ENCODE measurements around the gene XYLT1.

GRCh38 chr16:17155936-17156335 lies 314.8 kb downstream of the XYLT1 start:
- TF ChIP-seq ZFP30 (CRISPR knock-in tag; IDR thresholded peaks at IDR 0.05) (no peak), TCF4 (CRISPR knock-in tag; IDR thresholded peaks at IDR 0.05; ENCODE audit: borderline replicate concordance) (no peak), CSDC2 (CRISPR knock-in tag; IDR thresholded peaks at IDR 0.05) (no peak), ISL1 (CRISPR knock-in tag; IDR thresholded peaks at IDR 0.05) (no peak), ZNF70 (CRISPR knock-in tag; IDR thresholded peaks at IDR 0.05) (no peak)
